GM19455 (cell line): Measurements from ENCODE around the gene CA10.

ENCODE experiments used
- ATAC-seq: cut with Tn5 transposase; IDR thresholded peaks from one replicate; pipeline ENCODE4 v1.9.1; 2021; ENCODE audit not compliant: unreplicated experiment

The CA10 gene

GRCh38 chr17:51888816-51889215, 269.7 kb downstream of the CA10 start:
- ATAC-seq, result no peak

GRCh38 chr17:51876986-51877385, 281.5 kb downstream of the CA10 start:
- no peak for ATAC-seq

- no peak for ATAC-seq
These were observed 285.2 kb downstream of the CA10 start for GRCh38 chr17:51873302-51873701.

GRCh38 chr17:51869387-51869786, 289.1 kb downstream of the CA10 start:
- no peak for ATAC-seq

- ATAC-seq, result no peak
These were observed 297.5 kb downstream of the CA10 start for GRCh38 chr17:51860954-51861561.

GRCh38 chr17:51857052-51857597, 301.4 kb downstream of the CA10 start:
- ATAC-seq, result no peak

- no peak for ATAC-seq
These were observed 302.7 kb downstream of the CA10 start for GRCh38 chr17:51855806-51856205.

GRCh38 chr17:51853857-51854256, 304.7 kb downstream of the CA10 start:
- no peak for ATAC-seq

- no peak for ATAC-seq
These were observed 305.9 kb downstream of the CA10 start for GRCh38 chr17:51852603-51853002.

- no peak for ATAC-seq
These were observed 308.3 kb downstream of the CA10 start for GRCh38 chr17:51850201-51850600.

- no peak for ATAC-seq
These were observed 310.1 kb downstream of the CA10 start for GRCh38 chr17:51848451-51848850.

GRCh38 chr17:51846566-51846965, 311.9 kb downstream of the CA10 start:
- ATAC-seq, result no peak

GRCh38 chr17:51845776-51846175, 312.7 kb downstream of the CA10 start:
- ATAC-seq, result no peak

GRCh38 chr17:51842763-51843162, 315.8 kb downstream of the CA10 start:
- no peak for ATAC-seq

GRCh38 chr17:51841669-51842068, 316.8 kb downstream of the CA10 start:
- ATAC-seq, result no peak

- no peak for ATAC-seq
These were observed 317.8 kb downstream of the CA10 start for GRCh38 chr17:51840688-51841087.

- ATAC-seq, result no peak
These were observed 324.9 kb downstream of the CA10 start for GRCh38 chr17:51833620-51834019.

GRCh38 chr17:51833045-51833444, 325.5 kb downstream of the CA10 start:
- ATAC-seq, result no peak

- no peak for ATAC-seq
These were observed 327.6 kb downstream of the CA10 start for GRCh38 chr17:51830886-51831285.

GRCh38 chr17:51830451-51830850, 328.1 kb downstream of the CA10 start:
- ATAC-seq, result no peak

- ATAC-seq, result no peak
These were observed 329.6 kb downstream of the CA10 start for GRCh38 chr17:51828901-51829300.

- ATAC-seq, result no peak
These were observed 331.4 kb downstream of the CA10 start for GRCh38 chr17:51827140-51827539.

GRCh38 chr17:51820766-51821165, 337.7 kb downstream of the CA10 start:
- no peak for ATAC-seq
